GM12878 (cell line): Measurements from ENCODE around the gene PDE10A. TPM values are rescaled to one million over a fixed set of nuclear protein-coding genes. Genes with fewer than 3 reads are reported as not detected.

Experiments used
- ATAC-seq: fragments of 200-7000 bp; cut with Tn5 transposase; 3 replicates; pipeline ENCODE4 v1.9.1; 2020; ENCODE audit warnings: mild to moderate bottlenecking, moderate library complexity
- BruUV-seq: library from RNA; stranded (reverse); fragments of 400-500 nt; replicated peaks from 2 replicates; lab custom pipeline; 2021; lab: Mats Ljungman, UMichigan
- CTCF ChIA-PET: fragments of 300-600 bp; sonication (Branson Sonifier 250); formaldehyde crosslinking; extraction: SDS; loops from one replicate; lab custom pipeline; 2021; ENCODE audit warnings: inconsistent platforms; lab: Yijun Ruan, JAX
- POLR2A ChIA-PET: fragments of 350-600 bp; formaldehyde crosslinking; extraction: SDS; loops from one replicate; lab custom pipeline; 2021; ENCODE audit warnings: inconsistent platforms; lab: Charles Lee
- RAD21 ChIA-PET: fragments of 300-600 bp; sonication (Branson Sonifier 250); formaldehyde crosslinking; loops from one replicate; lab custom pipeline; 2023; ENCODE audit warnings: antibody characterized with exemption; ENCODE audit not compliant: unreplicated experiment; lab: Charles Lee
- SMC1A ChIA-PET: fragments of 300-600 bp; sonication (Branson Sonifier 250); formaldehyde crosslinking; loops from one replicate; lab custom pipeline; 2023; ENCODE audit not compliant: unreplicated experiment, uncharacterized antibody; lab: Charles Lee
- DNase-seq: peaks from one replicate; pipeline ENCODE4 v3.0.0-alpha.2; 2011; ENCODE audit warnings: low read depth, low spot score
- FAIRE-seq: peaks from 3 replicates; lab custom pipeline; 2011; peaks lifted over from hg19 to GRCh38; lab: Jason Lieb, UNC
- H2AFZ ChIP-seq: 2 replicates; pipeline ENCODE4 v1.6.0; 2011; ENCODE audit warnings: low read depth, low read length, control low read depth; ENCODE audit not compliant: control insufficient read depth
- H3K27ac ChIP-seq: 2 replicates; pipeline ENCODE4 v1.5.1; 2011; ENCODE audit warnings: control low read depth; ENCODE audit not compliant: control insufficient read depth, insufficient read depth
- H3K27me3 ChIP-seq, 2 experiments: replicated peaks in 1 of 2; 2 replicates each; pipeline versions ENCODE4 v1.6.0 to v1.6.1; 2011; ENCODE audit warnings: low read length in 1 of 2; ENCODE audit not compliant: control insufficient read depth in 2 of 2, insufficient read depth in 2 of 2
- H3K36me3 ChIP-seq, 2 experiments: 2 replicates each; pipeline ENCODE4 v1.5.1; 2011; ENCODE audit warnings: low read length in 1 of 2; ENCODE audit not compliant: control insufficient read depth in 2 of 2, insufficient read depth in 2 of 2
- H3K4me1 ChIP-seq: 2 replicates; pipeline ENCODE4 v1.6.1; 2011; ENCODE audit warnings: mild to moderate bottlenecking, low read length, moderate library complexity, mixed read lengths; ENCODE audit not compliant: control insufficient read depth, insufficient read depth
- H3K4me2 ChIP-seq: 2 replicates; pipeline ENCODE4 v1.6.0; 2011; ENCODE audit warnings: control low read depth; ENCODE audit not compliant: control insufficient read depth, insufficient read depth
- H3K4me3 ChIP-seq: fragments of 200-600 bp; sonication (generic); 2 replicates; pipeline ENCODE4 v1.5.1; 2016
- H3K79me2 ChIP-seq: 2 replicates; pipeline ENCODE4 v1.6.0; 2011; ENCODE audit warnings: low read length; ENCODE audit not compliant: control insufficient read depth, insufficient read depth
- H3K9ac ChIP-seq: 2 replicates; pipeline ENCODE4 v1.8.0; 2011; ENCODE audit warnings: low read length, control low read depth, mixed read lengths; ENCODE audit not compliant: control insufficient read depth, insufficient read depth
- H3K9me3 ChIP-seq: replicated peaks from 3 replicates; pipeline ENCODE4 v1.5.1; 2011; ENCODE audit warnings: mild to moderate bottlenecking, low read length; ENCODE audit not compliant: control insufficient read depth, insufficient read depth
- H4K20me1 ChIP-seq: 2 replicates; pipeline ENCODE4 v1.6.0; 2011; ENCODE audit not compliant: control insufficient read depth, insufficient read depth
- BHLHE40 ChIP-seq, 2 experiments: fragments of 450-650 bp in 1 of 2; IDR thresholded peaks; 2 replicates each; pipeline ENCODE4 v1.6.1; 2011 to 2017; ENCODE audit warnings: low read depth in 2 of 2, borderline replicate concordance in 1 of 2, improper control_type of control experiment in 1 of 2, low read length in 1 of 2, mild to moderate bottlenecking in 1 of 2
- BMI1 ChIP-seq: fragments of 450-650 bp; IDR thresholded peaks from 2 replicates; pipeline ENCODE4 v1.6.1; 2016; ENCODE audit warnings: mild to moderate bottlenecking, moderate library complexity, borderline replicate concordance
- EP300 ChIP-seq, 2 experiments: fragments of 150-350 bp in 1 of 2; IDR thresholded peaks; 2 replicates each; pipeline ENCODE4 v1.6.1; 2011 to 2012; ENCODE audit warnings: low read depth in 2 of 2, low read length in 2 of 2, borderline replicate concordance in 1 of 2, improper control_type of control experiment in 1 of 2, inconsistent platforms in 1 of 2; ENCODE audit not compliant: control insufficient read depth in 1 of 2
- GATAD2B ChIP-seq: fragments of 450-650 bp; conservative IDR thresholded peaks from 2 replicates; pipeline ENCODE4 v1.6.1; 2017; ENCODE audit warnings: low read depth, mild to moderate bottlenecking, moderate library complexity
- HDGF ChIP-seq: fragments of 450-650 bp; IDR thresholded peaks from 2 replicates; pipeline ENCODE4 v1.6.1; 2016; ENCODE audit warnings: antibody characterized with exemption
- IKZF1 ChIP-seq: fragments of 450-650 bp; conservative IDR thresholded peaks from 2 replicates; pipeline ENCODE4 v1.6.1; 2017; ENCODE audit warnings: antibody characterized with exemption, mild to moderate bottlenecking
- IKZF2 ChIP-seq, 2 experiments: fragments of 450-650 bp; IDR thresholded peaks; 2 replicates each; pipeline ENCODE4 v1.6.1; 2017; ENCODE audit warnings: mild to moderate bottlenecking in 2 of 2, moderate library complexity in 2 of 2
- MTA2 ChIP-seq: fragments of 450-650 bp; IDR thresholded peaks from 2 replicates; pipeline ENCODE4 v1.6.1; 2016; ENCODE audit warnings: low read depth, mild to moderate bottlenecking, moderate library complexity
- NBN ChIP-seq: fragments of 450-650 bp; IDR thresholded peaks from 2 replicates; pipeline ENCODE4 v1.6.1; 2016
- RELB ChIP-seq: fragments of 450-650 bp; IDR thresholded peaks from 2 replicates; pipeline ENCODE4 v1.6.1; 2017; ENCODE audit warnings: low read depth, mild to moderate bottlenecking, moderate library complexity
- TAF1 ChIP-seq: IDR thresholded peaks from 2 replicates; pipeline ENCODE4 v1.6.1; 2011; ENCODE audit warnings: mild to moderate bottlenecking, low read depth, low read length, borderline replicate concordance
- WRNIP1 ChIP-seq: IDR thresholded peaks from 2 replicates; pipeline ENCODE4 v1.6.1; 2011; ENCODE audit warnings: low read depth, low read length, improper control_type of control experiment, borderline replicate concordance
- WGBS: methylation state at CpG from one replicate; pipeline ENCODE4 v1.1.6; 2016; ENCODE audit warnings: low lambda C conversion rate; ENCODE audit not compliant: insufficient replicate concordance, insufficient coverage; ENCODE audit errors: missing lambda C conversion rate; 5-methylcytosine and 5-hydroxymethylcytosine counted together
- in situ Hi-C: fragments of 300-500 bp; cut with MboI; formaldehyde crosslinking; loops from 9 replicates; pipeline ENCODE4 v1.14.3; 2018; ENCODE audit warnings: mixed read lengths
- intact Hi-C: fragments of 100-400 bp; cut with micrococcal nuclease; formaldehyde crosslinking; loops from one replicate; pipeline ENCODE4 v1.14.2; 2022; ENCODE audit not compliant: unreplicated experiment
- polyA plus RNA-seq, 11 experiments: library from polyadenylated mRNA; depleted of rRNA in 4 of 11; unstranded in 6 of 11; stranded (reverse) in 5 of 11; fragments of >200 nt; fragmentation: Nextera tagmentation in 4 of 11; fragmentation: Illumina TruSeq in 1 of 11; extraction: Ambion mirVana in 4 of 11; extraction: Trizol in 1 of 11; gene quantifications; 1 replicate in 1 of 11; 2 replicates in 10 of 11; pipeline versions ENCODE4 v1.2.1 to v1.2.3, GENCODE V29; 2011 to 2016; ENCODE audit warnings: inconsistent platforms in 2 of 11, missing spikeins in 2 of 11, low read depth in 1 of 11
- total RNA-seq, 4 experiments: library from RNA; depleted of rRNA in 3 of 4; stranded (reverse); fragments of >200 nt in 3 of 4; fragmentation: Illumina TruSeq in 1 of 4; extraction: Trizol in 1 of 4; gene quantifications; 2 replicates each; pipeline versions ENCODE4 v1.2.1 to v1.2.3, GENCODE V29; 2013 to 2021
- TF ChIP-seq, protein P1 (sequence below): fragments of 450-650 bp; IDR thresholded peaks from 2 replicates; pipeline ENCODE4 v1.6.1; 2017; ENCODE audit warnings: mild to moderate bottlenecking, moderate library complexity
- TF ChIP-seq, protein P2 (sequence below): fragments of 450-650 bp; IDR thresholded peaks from 2 replicates; pipeline ENCODE4 v1.6.1; 2016; ENCODE audit warnings: mild to moderate bottlenecking

The PDE10A gene
- total and polyA plus RNA-seq, 10 of the 15 experiments (the other 5 are each of a cell fraction or from before 2014, with no cell fraction given), result under 0.01 to 1.3 (median 0.03) TPM; not detected in 2

DNA sequence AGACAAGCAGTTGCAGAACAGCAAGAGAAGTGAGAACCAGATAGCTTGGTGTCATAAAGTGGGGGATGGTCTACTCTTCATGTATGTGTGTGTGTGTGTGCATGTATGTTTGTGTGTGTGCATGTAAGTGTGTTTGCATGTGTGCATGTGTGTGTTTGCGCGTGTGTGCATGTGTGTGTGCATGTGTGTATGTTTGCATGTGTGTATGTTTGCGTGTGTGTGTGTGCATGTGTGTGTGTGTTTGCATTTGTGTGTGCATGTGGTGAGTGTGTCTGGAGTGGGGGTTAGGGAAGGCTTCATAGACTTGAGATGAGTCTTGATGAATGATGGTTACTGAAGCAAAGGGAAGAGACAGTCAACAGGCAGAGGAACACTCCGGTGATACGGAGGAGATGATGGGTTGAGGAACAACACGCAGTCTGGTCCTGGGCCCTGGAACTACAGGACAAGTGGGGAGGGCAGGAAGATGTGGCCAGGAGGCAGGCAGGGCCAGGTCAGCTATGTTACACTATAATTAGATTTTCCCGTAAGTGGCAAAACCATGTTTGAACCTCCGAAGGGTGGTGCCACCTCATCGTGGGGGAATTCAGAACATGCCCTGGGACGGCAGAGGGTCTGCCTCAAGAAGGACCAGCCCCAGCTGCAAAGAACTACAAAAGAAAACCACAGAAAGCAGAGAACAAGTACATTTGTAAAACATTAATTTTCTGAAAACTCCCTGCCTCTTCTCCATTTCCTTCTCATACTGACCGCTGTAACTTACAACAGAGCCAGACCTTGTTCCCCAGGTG is 38.7 kb upstream of the PDE10A start:
- DNase-seq, result no peak
- in situ Hi-C loops (no loop called here), intact Hi-C loops (no loop called here)
- Histone ChIP-seq H3K4me1 (no peaks in the 10 kb centered on the region), H3K36me3 (no peaks in the 10 kb centered on the region), H3K27ac (no peak overlapping the region), H3K9ac (no peak overlapping the region), H3K79me2 (no peaks in the 10 kb centered on the region), H2AFZ (no peak overlapping the region), H3K4me3 (no peak overlapping the region), H3K9me3 (no peaks in the 10 kb centered on the region; the same call in 2 of the 3 replicates), H3K4me2 (no peak overlapping the region), H4K20me1 (no peaks in the 10 kb centered on the region), H3K27me3 (no peaks in the 10 kb centered on the region)
- RAD21 ChIA-PET, result no interaction called here
- no TSS peak for BruUV-seq
- WGBS, result 52% methylated on average over 11 of the region's 11 CpGs
- CTCF ChIA-PET, result no interaction called here
- SMC1A ChIA-PET, result interaction anchor here (1.0 kb wide), 1 partner anchor 28 kb away, joined by 3 read pairs; no protein-coding TSS in a partner anchor
- FAIRE-seq, result no peak
- POLR2A ChIA-PET, result no interaction called here
- peak; percentile 80 for ATAC-seq
- TF ChIP-seq BMI1 (no peak), WRNIP1 (no peak), NBN (0 out of 2 replicates have a peak, but pooled peaks have one; percentile 44), IKZF2 (IDR thresholded peaks at IDR 0.05) (peak; percentile 52 to 54; a peak in 2 of 4 replicates), RELB (peak; percentile 88), MTA2 (peak; percentile 74), EP300 (IDR thresholded peaks at IDR 0.05; ENCODE audit: borderline replicate concordance in 1 of 2, control insufficient read depth in 1 of 2, low read depth in 2 of 2, low read length in 2 of 2) (peak in 1 of 2 experiments; percentile 71; a peak in 1 of 4 replicates), BHLHE40 (IDR thresholded peaks at IDR 0.05; ENCODE audit: borderline replicate concordance in 1 of 2, low read depth in 2 of 2, low read length in 1 of 2) (peak in 1 of 2 experiments; percentile 5; a peak in 1 of 4 replicates), HDGF (peak; percentile 92), GATAD2B (no peak), IKZF1 (0 out of 2 replicates have a peak, but pooled peaks have one; percentile 46), TAF1 (no peak)
- TF ChIP-seq, protein P1, sequence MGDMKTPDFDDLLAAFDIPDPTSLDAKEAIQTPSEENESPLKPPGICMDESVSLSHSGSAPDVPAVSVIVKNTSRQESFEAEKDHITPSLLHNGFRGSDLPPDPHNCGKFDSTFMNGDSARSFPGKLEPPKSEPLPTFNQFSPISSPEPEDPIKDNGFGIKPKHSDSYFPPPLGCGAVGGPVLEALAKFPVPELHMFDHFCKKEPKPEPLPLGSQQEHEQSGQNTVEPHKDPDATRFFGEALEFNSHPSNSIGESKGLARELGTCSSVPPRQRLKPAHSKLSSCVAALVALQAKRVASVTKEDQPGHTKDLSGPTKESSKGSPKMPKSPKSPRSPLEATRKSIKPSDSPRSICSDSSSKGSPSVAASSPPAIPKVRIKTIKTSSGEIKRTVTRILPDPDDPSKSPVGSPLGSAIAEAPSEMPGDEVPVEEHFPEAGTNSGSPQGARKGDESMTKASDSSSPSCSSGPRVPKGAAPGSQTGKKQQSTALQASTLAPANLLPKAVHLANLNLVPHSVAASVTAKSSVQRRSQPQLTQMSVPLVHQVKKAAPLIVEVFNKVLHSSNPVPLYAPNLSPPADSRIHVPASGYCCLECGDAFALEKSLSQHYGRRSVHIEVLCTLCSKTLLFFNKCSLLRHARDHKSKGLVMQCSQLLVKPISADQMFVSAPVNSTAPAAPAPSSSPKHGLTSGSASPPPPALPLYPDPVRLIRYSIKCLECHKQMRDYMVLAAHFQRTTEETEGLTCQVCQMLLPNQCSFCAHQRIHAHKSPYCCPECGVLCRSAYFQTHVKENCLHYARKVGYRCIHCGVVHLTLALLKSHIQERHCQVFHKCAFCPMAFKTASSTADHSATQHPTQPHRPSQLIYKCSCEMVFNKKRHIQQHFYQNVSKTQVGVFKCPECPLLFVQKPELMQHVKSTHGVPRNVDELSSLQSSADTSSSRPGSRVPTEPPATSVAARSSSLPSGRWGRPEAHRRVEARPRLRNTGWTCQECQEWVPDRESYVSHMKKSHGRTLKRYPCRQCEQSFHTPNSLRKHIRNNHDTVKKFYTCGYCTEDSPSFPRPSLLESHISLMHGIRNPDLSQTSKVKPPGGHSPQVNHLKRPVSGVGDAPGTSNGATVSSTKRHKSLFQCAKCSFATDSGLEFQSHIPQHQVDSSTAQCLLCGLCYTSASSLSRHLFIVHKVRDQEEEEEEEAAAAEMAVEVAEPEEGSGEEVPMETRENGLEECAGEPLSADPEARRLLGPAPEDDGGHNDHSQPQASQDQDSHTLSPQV, result no peak
- TF ChIP-seq, protein P2, sequence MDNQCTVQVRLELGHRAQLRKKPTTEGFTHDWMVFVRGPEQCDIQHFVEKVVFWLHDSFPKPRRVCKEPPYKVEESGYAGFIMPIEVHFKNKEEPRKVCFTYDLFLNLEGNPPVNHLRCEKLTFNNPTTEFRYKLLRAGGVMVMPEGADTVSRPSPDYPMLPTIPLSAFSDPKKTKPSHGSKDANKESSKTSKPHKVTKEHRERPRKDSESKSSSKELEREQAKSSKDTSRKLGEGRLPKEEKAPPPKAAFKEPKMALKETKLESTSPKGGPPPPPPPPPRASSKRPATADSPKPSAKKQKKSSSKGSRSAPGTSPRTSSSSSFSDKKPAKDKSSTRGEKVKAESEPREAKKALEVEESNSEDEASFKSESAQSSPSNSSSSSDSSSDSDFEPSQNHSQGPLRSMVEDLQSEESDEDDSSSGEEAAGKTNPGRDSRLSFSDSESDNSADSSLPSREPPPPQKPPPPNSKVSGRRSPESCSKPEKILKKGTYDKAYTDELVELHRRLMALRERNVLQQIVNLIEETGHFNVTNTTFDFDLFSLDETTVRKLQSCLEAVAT, result 0 out of 2 replicates have a peak, but pooled peaks have one; percentile 23
